Sigmoid colon (tissue), 4 donors: ENCODE measurements around the gene RABEP1.

Experiments
- EP300 ChIP-seq, 4 donors: sonication (generic); formaldehyde crosslinking; IDR thresholded peaks; one replicate each; pipeline ENCODE4 v1.6.1; 2017; ENCODE audit warnings: antibody characterized with exemption in 4 of 4
- POLR2AphosphoS5 ChIP-seq, 4 donors: sonication (generic); formaldehyde crosslinking; IDR thresholded peaks; one replicate each; pipeline ENCODE4 v1.6.1; 2017; ENCODE audit warnings: antibody characterized with exemption in 4 of 4
- TF ChIP-seq, protein P1 (sequence below), 4 experiments: fragments of 450-650 bp in 3 of 4; fragments of 200-600 bp in 1 of 4; IDR thresholded peaks; one replicate each; pipeline ENCODE4 v1.5.1; 2016 to 2019; ENCODE audit warnings: antibody characterized with exemption in 4 of 4, mild to moderate bottlenecking in 3 of 4, moderate library complexity in 2 of 4

DNA sequence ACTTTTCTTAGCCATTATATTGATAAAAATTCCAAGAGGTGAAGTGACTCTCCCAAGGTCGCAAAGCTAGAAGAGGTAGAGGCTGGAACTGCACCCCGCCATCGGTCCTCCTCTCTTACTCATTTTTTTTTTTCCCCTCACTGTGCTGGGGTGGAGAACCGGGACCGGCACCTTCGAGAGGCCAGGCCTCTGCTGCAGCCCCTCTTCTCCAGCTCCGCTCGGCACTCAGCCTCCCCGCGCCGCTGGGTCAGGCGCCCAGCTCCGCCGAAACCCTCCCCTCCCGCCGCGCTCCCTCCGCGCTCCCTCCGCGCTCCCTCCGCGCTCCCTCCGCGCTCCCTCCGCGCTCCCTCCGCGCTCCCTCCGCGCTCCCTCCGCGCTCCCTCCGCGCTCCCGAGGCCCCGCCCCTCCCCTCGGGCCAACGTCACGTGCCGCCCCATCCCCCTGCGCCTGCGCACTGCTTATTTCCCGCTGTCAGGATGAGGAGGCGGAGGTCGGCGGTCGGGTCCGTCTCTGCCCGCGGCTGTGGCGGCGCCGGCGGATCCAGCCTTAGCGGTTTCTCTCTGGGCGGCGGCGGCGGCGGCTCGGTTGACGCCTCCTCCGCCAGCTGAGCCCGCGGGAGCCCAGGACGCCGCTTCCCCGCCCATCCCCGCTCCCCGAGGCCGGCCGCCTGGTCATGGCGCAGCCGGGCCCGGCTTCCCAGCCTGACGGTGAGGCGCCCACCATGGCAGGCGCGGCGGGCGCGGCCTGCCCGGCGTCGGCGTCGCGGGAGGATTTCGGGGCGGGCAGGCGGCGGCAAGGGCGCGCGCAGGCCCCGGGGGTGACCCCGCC lies at the start of gene RABEP1:
- TF ChIP-seq, protein P1, sequence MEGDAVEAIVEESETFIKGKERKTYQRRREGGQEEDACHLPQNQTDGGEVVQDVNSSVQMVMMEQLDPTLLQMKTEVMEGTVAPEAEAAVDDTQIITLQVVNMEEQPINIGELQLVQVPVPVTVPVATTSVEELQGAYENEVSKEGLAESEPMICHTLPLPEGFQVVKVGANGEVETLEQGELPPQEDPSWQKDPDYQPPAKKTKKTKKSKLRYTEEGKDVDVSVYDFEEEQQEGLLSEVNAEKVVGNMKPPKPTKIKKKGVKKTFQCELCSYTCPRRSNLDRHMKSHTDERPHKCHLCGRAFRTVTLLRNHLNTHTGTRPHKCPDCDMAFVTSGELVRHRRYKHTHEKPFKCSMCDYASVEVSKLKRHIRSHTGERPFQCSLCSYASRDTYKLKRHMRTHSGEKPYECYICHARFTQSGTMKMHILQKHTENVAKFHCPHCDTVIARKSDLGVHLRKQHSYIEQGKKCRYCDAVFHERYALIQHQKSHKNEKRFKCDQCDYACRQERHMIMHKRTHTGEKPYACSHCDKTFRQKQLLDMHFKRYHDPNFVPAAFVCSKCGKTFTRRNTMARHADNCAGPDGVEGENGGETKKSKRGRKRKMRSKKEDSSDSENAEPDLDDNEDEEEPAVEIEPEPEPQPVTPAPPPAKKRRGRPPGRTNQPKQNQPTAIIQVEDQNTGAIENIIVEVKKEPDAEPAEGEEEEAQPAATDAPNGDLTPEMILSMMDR (IDR thresholded peaks at IDR 0.05) = peak in 3 of 4 experiments; percentile 13 to 17 (median 14)
- TF ChIP-seq POLR2AphosphoS5 (IDR thresholded peaks at IDR 0.05) (peak; percentile 89 to 97 (median 96)), EP300 (IDR thresholded peaks at IDR 0.05) (no peak)
